Dermis microvascular lymphatic vessel endothelial cell (primary cell): ENCODE measurements around the gene COX8A. TPM values are rescaled to one million over a fixed set of nuclear protein-coding genes. Genes with fewer than 3 reads are reported as not detected.

Source experiments
- DNase-seq, 2 donors: peaks; one replicate each; pipeline versions ENCODE4 v3.0.0 to v3.0.0-alpha.2; 2010; ENCODE audit warnings: low read depth in 2 of 2
- total RNA-seq: library from RNA; depleted of rRNA; stranded (reverse); fragments of >200 nt; gene quantifications from 2 replicates; pipeline ENCODE4 v1.2.1, GENCODE V29; 2014

COX8A gene
- total RNA-seq, 1 donor from 2014 or later = 328 TPM

DNA sequence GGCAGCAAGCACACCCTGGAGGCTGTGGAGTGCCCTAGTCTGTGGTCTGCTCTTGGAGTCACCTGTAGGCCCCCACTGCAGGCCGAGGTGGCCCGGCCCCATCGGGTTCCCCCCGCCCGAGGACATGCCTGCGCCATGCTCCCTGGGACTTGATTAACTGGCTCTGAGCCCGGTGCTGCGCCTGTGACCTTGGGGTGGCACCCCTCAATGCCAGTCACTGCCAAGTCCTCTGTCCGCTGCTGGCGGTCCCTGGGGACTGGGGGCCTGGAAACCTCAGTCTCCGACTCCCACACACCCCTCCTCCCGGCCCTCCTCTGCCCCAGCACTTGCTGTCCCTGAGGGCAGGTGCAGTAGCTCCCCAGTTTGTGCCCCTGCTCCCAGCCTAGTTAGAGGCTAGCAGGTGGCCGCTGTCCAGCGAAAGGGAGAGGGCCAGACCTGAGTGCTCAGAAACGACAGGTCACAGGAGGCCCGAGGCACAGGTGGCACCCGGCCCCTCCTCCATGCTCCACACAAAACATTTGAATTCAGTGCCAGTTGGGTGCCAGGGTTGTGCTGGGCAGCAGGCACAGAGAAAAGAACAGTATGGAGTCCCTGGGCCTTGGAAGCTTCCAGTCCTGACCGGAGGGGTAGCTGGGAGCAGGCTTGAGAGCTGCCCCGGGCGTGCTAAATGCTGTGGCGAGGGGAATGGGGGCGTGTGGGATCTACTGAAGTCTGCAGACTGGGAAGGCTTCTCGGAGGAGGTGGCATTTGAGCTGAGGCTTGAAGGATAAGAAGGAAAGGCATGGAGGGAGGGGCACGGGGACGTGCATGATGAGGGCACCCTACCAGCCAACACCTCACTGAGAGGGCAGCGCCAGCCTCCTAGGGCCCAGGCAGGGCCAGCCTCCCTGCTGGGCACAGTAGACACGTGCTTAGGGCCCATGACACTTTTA lies 45.0 kb downstream of the COX8A start:
- DNase-seq = no peak

GRCh38 chr11:64020976-64021756 lies 46.7 kb downstream of the COX8A start:
- no peak for DNase-seq

- no peak for DNase-seq
These were observed 47.3 kb downstream of the COX8A start for GRCh38 chr11:64021757-64022093.

DNA sequence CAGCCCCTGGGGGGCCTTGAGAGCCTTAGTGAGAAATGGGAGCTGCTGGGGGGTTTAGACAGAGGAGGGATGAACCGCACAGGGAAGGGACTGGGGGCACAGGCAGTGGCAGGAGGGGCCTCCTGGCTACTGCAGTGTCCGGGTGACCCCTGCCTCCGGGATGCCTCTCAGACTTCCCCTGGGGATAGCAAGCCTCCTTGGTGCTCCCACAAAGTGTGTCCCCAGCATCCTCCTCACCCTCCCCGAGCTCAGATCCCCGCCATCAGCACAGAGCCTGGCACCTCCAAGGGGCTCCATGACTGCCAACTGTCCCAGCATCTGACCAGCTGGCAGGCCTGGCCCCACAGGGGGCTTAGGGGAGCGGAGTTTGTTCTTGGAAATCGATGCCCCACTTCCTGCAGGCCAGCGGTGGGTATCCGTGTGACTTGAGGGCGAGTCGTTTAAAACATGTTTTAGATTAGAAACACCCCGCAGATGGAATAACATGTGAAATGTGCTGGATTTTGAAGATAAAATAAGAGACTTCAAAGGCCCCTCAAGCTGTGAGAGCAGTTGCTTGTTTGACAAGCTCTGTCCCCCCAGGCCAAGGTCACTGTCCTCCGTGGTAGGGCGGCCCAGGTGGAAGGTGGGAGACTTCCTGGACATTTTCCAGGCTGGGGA lies 47.8 kb downstream of the COX8A start:
- no peak for DNase-seq

GRCh38 chr11:64023712-64024710 lies 49.6 kb downstream of the COX8A start:
- DNase-seq = no peak

- DNase-seq = peak; percentile 16 to 27
These were observed 50.8 kb downstream of the COX8A start for GRCh38 chr11:64025205-64025604.

Other genes starting within 250 kb of the COX8A start
- 7.6 and 12.9 TPM in 2 replicates for gene ZFTA, start 205.8 kb upstream of the COX8A start, total RNA-seq
- gene SPINDOC, start 161.2 kb upstream of the COX8A start, total RNA-seq = 9.0 and 13.3 TPM in 2 replicates
- gene MARK2, start 135.5 kb upstream of the COX8A start, total RNA-seq = 7.8 and 11.5 TPM in 2 replicates
- 0.13 TPM in 2 replicates for gene RCOR2, start 57.5 kb upstream of the COX8A start, total RNA-seq
- 8.3 and 13.4 TPM in 2 replicates for gene NAA40, start 35.6 kb upstream of the COX8A start, total RNA-seq
- 50.2 and 62.2 TPM in 2 replicates for gene OTUB1, start 11.8 kb downstream of the COX8A start, total RNA-seq
- gene FLRT1, start 61.3 kb downstream of the COX8A start, total RNA-seq = not detected in 2 replicates
- 23.1 and 25.4 TPM in 2 replicates for gene MACROD1, start 191.5 kb downstream of the COX8A start, total RNA-seq
- gene STIP1, start 211.6 kb downstream of the COX8A start, total RNA-seq = 117 and 122 TPM in 2 replicates
- 5.4 and 15.7 TPM in 2 replicates for gene FERMT3, start 232.1 kb downstream of the COX8A start, total RNA-seq